Vagina (tissue), 2 donors: ENCODE measurements around the gene LRGUK.

ENCODE experiments used
- POLR2A ChIP-seq, 2 donors: fragments of 450-650 bp; IDR thresholded peaks; one replicate each; pipeline ENCODE4 v1.6.1; 2017; ENCODE audit warnings: antibody characterized with exemption in 2 of 2, mild to moderate bottlenecking in 2 of 2, moderate library complexity in 2 of 2
- TF ChIP-seq, protein P1 (sequence below), 3 experiments: fragments of 450-650 bp in 2 of 3; fragments of 200-600 bp in 1 of 3; sonication (generic) in 1 of 3; IDR thresholded peaks; one replicate each; pipeline ENCODE4 v1.5.1; 2017 to 2019; ENCODE audit warnings: antibody characterized with exemption in 3 of 3, mild to moderate bottlenecking in 2 of 3, moderate library complexity in 2 of 3

- TF ChIP-seq, protein P1, sequence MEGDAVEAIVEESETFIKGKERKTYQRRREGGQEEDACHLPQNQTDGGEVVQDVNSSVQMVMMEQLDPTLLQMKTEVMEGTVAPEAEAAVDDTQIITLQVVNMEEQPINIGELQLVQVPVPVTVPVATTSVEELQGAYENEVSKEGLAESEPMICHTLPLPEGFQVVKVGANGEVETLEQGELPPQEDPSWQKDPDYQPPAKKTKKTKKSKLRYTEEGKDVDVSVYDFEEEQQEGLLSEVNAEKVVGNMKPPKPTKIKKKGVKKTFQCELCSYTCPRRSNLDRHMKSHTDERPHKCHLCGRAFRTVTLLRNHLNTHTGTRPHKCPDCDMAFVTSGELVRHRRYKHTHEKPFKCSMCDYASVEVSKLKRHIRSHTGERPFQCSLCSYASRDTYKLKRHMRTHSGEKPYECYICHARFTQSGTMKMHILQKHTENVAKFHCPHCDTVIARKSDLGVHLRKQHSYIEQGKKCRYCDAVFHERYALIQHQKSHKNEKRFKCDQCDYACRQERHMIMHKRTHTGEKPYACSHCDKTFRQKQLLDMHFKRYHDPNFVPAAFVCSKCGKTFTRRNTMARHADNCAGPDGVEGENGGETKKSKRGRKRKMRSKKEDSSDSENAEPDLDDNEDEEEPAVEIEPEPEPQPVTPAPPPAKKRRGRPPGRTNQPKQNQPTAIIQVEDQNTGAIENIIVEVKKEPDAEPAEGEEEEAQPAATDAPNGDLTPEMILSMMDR (IDR thresholded peaks at IDR 0.05): no peak
- no peak for TF ChIP-seq POLR2A (IDR thresholded peaks at IDR 0.05)
These were observed 57.6 kb downstream of the LRGUK start for GRCh38 chr7:134184767-134185166.
